OCI-LY1 (cell line): ENCODE data around the gene ITGB4.

Experiments
- CTCF ChIP-seq: fragments of 200-600 bp; sonication (generic), shearing (Covaris generic); IDR thresholded peaks from 2 replicates; pipeline ENCODE4 v1.5.1; 2017; ENCODE audit warnings: mild to moderate bottlenecking, antibody characterized with exemption, low read length, moderate library complexity, mixed read lengths
- EZH2 ChIP-seq: fragments of 200-600 bp; sonication (generic), shearing (Covaris generic); IDR thresholded peaks from 2 replicates; pipeline ENCODE4 v1.8.0; 2017; ENCODE audit warnings: borderline replicate concordance, mixed run types, mild to moderate bottlenecking, antibody characterized with exemption, low read length, moderate library complexity, mixed read lengths

GRCh38 chr17:75774471-75774990, 53.3 kb downstream of the ITGB4 start:
- no peak for TF ChIP-seq CTCF
- no peak for TF ChIP-seq EZH2
